ENCODE results near the gene TANC1.

Gene TANC1

GRCh38 chr2:158926478-158926948 is 41.9 kb upstream of the TANC1 start:
- Mint-ChIP-seq H3K4me1 (peaks cover 17% of the 10 kb centered on the region), H3K4me3 (no peak overlapping the region), H3K27me3 (ENCODE audit: low read depth) (peaks cover 3% of the 10 kb centered on the region), H3K9me3 (peaks cover 19% of the 10 kb centered on the region), H3K36me3 (ENCODE audit: low read depth) (peaks cover 9% of the 10 kb centered on the region), H3K27ac (peak overlapping the region in 2 of 3 experiments; percentile 24 to 72)
- no peak for TF ChIP-seq CTCF (IDR thresholded peaks at IDR 0.05; ENCODE audit: unreplicated experiment in 3 of 3)

GRCh38 chr2:158928515-158928914 is 39.9 kb upstream of the TANC1 start:
- no peak for TF ChIP-seq CTCF (IDR thresholded peaks at IDR 0.05; ENCODE audit: unreplicated experiment in 3 of 3)
- Mint-ChIP-seq H3K4me1 (peaks cover 10% of the 10 kb centered on the region), H3K27ac (no peak overlapping the region), H3K4me3 (no peak overlapping the region), H3K27me3 (ENCODE audit: low read depth) (no peaks in the 10 kb centered on the region), H3K36me3 (ENCODE audit: low read depth) (peaks cover 9% of the 10 kb centered on the region), H3K9me3 (peaks cover 19% of the 10 kb centered on the region)

- peaks cover 9% of the 10 kb centered on the region for H3K36me3 Mint-ChIP-seq (ENCODE audit: low read depth)
- H3K4me3 Mint-ChIP-seq, result no peak overlapping the region
- TF ChIP-seq CTCF (IDR thresholded peaks at IDR 0.05; ENCODE audit: unreplicated experiment in 3 of 3), result no peak
- peaks cover 7% of the 10 kb centered on the region for H3K4me1 Mint-ChIP-seq
- H3K9me3 Mint-ChIP-seq, result peaks cover 19% of the 10 kb centered on the region
- no peak overlapping the region for H3K27ac Mint-ChIP-seq
- H3K27me3 Mint-ChIP-seq (ENCODE audit: low read depth), result no peaks in the 10 kb centered on the region
Measured at GRCh38 chr2:158928965-158929364, 39.5 kb upstream of the TANC1 start.

- no peak for TF ChIP-seq CTCF (IDR thresholded peaks at IDR 0.05; ENCODE audit: unreplicated experiment in 3 of 3)
- Mint-ChIP-seq H3K4me1 (peaks cover 7% of the 10 kb centered on the region), H3K27ac (peak overlapping the region; percentile 24 to 74 (median 33)), H3K4me3 (peak overlapping the region in 1 of 3 experiments; percentile 0), H3K9me3 (peaks cover 14% of the 10 kb centered on the region), H3K27me3 (ENCODE audit: low read depth) (no peaks in the 10 kb centered on the region), H3K36me3 (ENCODE audit: low read depth) (peaks cover 9% of the 10 kb centered on the region)
Measured at GRCh38 chr2:158931572-158931971, 36.9 kb upstream of the TANC1 start.

GRCh38 chr2:158932131-158932645 is 36.3 kb upstream of the TANC1 start:
- peaks cover 7% of the 10 kb centered on the region for H3K4me1 Mint-ChIP-seq
- peak overlapping the region in 1 of 3 experiments; percentile 0 for H3K4me3 Mint-ChIP-seq
- peaks cover 9% of the 10 kb centered on the region for H3K36me3 Mint-ChIP-seq (ENCODE audit: low read depth)
- H3K9me3 Mint-ChIP-seq, result peaks cover 14% of the 10 kb centered on the region
- peak overlapping the region; percentile 24 to 74 (median 33) for H3K27ac Mint-ChIP-seq
- no peaks in the 10 kb centered on the region for H3K27me3 Mint-ChIP-seq (ENCODE audit: low read depth)
- no peak for TF ChIP-seq CTCF (IDR thresholded peaks at IDR 0.05; ENCODE audit: unreplicated experiment in 3 of 3)

- Mint-ChIP-seq H3K27me3 (ENCODE audit: low read depth) (no peaks in the 10 kb centered on the region), H3K36me3 (ENCODE audit: low read depth) (peaks cover 8% of the 10 kb centered on the region), H3K4me3 (no peak overlapping the region), H3K4me1 (peaks cover 7% of the 10 kb centered on the region), H3K27ac (no peak overlapping the region), H3K9me3 (peaks cover 7% of the 10 kb centered on the region)
- TF ChIP-seq CTCF (IDR thresholded peaks at IDR 0.05; ENCODE audit: unreplicated experiment in 3 of 3), result no peak
Measured at GRCh38 chr2:158934170-158934569, 34.3 kb upstream of the TANC1 start.
